AG08396 (cell line): ENCODE results near the gene LRMDA.

Experiments
- DNase-seq: peaks from one replicate; pipeline ENCODE4 v3.0.0; 2012; ENCODE audit warnings: low spot score, mixed read lengths

Gene LRMDA

DNA sequence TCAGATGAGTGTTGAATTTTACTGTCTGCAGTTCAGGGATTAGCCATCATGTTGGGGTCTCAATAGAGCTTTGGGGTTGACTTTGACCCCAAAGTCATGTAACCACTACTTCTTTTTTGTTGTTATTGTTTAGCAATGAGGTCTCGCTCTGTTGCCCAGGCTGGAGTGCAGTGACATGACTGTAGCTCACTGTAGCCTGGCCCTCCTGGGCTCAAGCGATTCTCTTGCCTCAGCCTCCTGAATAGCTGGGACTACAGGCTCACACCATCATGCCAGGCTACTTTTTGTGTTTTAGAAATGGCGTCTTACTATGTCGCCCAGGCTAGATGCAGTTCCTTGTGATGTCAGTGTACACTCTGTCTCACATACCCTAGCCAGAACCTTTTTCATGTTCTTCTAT is 598.4 kb downstream of the LRMDA start:
- DNase-seq: no peak

DNA sequence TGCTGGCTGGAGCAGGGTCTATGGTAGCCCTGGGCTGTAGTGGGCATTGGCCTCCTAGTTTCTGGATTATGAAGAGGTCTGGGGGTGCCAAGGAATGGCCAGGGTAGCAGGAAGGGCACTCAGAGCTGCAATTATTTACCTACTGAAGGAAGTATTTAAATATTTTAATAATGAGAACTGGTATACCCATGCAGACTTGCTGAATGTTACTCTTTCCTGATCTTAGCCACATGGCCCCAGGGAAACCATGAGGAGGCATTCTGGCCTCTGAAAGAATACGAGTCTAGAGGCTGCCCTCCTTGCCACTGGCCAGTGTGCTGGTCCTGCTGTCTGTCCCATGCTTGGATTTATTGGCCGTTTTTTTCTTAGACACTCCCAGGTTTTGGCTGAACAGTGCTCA is 599.7 kb downstream of the LRMDA start:
- DNase-seq: no peak

DNA sequence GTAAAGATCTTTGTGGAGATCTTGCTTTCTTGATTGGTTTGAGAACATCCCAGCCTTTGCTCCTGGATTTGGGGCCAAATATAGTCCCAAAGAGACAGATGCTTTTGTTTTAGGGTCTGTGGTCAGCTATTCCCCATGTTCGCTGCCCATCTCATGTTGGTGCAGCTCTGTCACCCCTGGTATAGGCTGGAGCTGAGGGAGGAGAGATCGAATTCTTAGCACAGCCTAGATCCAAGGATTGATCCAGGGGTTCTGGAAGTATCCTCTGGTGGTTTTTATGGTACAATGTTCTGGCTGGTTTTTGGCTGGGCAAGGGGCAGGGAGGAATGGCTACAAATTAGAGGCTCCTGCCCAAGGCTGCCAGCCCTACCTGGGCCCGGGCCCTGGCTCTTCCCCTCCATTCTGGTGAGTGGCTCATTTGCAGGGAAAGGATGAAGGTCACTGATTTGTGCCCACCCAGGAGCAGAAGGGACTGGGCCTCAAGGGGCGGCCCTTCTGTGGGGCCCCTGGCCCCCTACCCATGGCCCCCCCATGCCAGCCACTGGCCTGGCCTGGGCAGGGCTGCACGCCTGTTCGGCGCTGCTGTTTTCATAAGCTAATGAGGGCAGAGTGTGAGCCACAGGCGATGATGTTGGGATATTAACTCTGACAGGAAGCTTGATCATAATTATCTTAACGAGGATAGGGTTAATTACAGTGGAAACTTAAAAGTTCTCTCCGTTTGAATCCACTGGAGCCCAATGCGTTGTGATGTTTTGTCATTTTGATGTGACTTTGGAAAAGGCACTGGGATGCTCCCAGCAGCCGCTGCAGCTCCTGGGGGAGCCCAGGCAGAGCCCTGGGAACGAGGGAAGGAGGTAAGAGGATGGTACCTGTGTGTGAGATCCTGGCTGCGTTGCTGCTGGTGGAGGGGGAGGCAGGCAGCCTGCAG is 600.6 kb downstream of the LRMDA start:
- DNase-seq: no peak

DNA sequence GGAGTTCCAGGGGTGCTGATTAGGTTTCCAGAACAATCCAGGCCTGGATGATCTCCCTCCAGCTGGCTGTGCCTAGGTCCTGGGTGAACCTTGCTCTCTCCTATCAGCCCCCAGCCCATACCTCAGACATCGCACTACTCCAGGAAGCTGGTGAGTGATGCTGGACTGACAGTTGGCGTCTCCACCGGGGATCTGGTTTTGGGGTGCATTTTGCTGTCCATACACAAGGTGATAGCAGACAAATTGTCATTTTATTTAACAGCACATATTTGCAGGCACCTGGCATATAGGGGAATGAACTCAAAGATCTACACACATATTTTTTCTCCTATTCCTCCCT is 601.2 kb downstream of the LRMDA start:
- no peak for DNase-seq

DNA sequence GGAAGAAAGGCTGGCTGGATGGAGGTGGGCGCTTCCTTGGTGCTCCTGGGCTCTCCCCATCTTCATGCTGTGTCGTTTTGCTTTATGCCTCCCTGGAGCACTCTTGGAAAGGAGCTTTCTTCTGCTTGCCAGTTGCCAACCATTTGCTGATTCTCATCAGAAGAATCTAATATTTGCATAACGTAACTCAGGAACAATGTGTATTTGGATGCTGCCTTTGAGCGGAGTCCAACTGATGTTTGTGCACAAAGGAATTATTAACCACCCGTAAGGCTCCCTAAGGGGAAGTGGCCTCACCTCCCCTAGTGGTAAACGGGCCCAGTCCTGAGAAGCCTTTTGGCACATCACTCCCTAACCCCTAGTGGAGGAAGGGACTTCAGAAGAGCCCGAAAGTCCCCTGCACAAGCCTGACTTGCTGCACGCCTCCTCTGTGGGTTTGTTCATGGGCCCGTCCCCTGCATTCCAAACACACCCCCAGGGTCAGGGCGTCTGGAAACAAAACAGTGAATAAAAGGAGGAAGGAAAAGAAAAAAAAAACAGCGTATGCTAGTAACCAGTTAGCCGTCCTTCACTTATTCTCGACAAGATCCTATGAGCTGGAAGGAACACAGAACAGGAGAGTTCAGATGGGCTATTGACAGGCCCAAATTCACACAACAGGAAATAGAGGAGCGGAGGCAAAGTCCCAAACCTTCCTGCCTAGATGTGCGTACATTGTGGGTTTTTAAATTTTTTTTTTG is 602.2 kb downstream of the LRMDA start:
- peak; percentile 23 for DNase-seq

DNA sequence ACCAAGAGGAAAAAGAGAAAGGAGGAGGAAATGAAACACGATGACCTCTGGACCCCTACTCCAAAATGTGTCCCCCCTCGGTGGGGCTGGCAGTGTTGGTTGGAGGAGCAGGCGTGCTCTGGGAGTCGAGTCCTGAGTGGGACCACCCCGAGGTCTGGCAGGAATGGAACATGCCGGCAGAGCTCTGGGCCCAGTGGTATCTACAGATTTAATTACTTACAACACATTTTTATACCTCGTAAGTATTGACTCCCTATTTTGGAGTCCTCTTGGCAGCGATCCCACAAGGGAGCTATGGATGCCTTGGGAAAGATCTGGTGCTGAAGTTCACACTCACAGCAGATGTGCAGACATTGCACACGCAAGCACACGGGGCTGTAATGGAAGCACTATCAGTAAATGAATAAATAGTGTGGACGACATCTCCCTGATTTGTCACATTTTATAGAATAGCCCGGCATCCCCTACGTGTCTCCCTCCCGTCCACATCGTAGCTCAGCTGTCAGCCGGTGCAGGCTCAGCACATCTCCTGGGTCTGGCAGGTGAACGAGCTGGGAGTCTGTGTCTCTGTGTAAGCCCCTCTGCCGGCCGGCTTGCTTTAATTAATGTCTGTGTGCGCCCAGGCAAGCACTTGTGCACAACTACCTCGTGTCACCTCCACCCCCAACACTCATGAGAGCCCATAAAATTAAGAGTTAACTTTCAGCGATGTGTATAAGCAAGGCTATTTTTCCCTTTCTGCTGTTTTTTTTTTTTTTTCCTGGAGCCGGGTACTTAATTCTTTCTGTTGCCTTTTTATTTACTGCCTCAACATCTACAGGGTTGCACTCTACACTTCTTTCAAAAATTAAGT is 603.2 kb downstream of the LRMDA start:
- DNase-seq: no peak

DNA sequence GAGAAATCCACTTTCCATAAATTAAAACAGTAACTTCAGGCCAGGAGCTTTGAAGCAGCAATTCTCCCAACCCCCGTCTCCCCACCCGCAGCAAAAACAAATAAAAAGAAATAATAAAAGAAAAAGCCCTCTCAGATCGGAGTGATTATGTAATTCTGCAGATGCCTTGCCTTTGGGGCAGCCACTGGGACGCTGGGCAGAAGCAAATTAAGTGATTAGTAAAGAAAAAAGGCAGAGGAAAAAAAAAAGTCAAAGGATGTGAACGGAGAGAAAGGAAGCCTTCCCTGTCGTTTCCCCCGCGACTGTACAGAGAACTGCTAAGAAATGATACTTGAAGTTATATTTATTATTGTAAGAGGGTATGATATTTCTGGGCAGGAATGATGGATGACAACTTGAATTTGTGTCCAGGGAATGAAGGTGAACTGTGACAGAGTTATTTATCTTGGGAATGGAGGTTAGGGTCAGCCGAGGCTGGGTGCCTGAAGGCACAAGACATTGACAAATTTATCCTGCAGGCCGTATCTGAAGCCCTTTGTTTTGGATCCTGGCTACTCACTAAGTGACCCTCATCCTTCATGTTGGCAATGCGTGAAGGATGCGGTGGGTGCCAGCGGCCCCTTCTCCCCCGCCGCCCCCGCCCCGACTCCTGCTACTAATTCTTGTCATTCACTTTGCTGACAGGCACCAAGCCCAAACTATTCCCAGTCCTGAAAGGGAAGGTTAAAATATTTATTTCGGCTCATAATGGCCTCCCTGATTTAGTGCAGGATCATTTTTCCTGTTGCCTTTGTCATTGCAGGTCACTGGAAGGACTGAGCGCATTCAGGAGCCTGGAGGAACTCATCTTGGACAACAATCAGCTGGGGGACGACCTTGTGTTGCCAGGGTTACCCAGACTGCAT is 604.0 kb downstream of the LRMDA start:
- DNase-seq: no peak

DNA sequence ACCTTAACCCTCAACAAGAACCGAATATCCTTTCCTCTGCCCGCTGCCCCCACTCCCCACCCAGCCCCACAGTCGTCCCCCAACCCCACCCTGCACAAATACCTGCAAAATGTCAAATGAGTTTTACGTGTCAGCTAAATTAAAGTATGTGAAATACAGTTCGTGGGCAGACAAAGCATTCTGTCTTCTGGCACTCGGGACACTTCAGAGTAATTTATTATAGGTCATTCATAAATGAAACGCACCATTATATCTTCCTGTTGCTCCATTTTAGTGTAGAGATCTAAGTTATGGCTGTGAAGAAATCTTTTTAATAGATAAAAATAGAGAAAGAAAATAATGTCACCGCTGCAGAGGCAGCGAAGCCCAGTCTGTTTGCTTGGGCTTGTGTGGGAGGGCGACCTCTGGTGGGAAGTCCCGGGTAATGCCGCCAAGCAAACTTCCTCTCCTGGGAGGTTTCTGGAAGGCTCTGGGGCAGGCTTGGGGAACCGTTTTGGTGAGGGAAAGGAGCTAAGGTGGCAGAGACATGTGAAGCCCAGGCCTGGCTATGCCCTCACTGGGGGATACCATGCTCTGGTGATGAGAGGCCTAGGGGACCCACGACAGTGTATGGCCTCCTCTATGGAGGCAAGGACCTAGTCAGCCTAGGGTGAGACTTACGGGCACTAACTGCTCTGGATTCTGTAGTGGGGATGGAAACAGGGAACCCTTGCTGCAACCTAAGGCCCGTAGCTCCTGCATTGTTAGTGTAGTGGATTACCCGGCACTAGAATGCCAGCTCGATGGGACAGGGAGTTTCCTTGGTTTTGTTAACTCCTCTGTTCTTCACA is 604.9 kb downstream of the LRMDA start:
- peak; percentile 87 for DNase-seq

DNA sequence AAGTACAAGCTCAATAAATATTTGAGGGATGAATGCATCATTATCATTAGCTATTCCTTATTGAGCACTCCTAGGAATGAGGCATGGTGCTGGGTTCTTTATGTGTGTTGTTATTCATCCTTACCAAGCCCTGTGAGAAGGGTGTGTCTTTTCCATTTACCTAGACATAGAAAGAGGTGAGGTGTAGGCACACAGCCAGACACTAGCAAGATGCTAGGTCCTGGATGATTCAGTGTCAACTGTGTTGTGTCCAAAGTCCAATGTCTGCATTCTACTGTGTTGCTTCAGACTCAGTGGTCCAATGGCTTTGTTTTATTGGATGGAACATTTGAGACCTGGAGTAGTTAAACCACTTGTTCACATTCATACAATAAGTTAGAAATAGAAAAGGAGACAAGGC is 605.5 kb downstream of the LRMDA start:
- no peak for DNase-seq

DNA sequence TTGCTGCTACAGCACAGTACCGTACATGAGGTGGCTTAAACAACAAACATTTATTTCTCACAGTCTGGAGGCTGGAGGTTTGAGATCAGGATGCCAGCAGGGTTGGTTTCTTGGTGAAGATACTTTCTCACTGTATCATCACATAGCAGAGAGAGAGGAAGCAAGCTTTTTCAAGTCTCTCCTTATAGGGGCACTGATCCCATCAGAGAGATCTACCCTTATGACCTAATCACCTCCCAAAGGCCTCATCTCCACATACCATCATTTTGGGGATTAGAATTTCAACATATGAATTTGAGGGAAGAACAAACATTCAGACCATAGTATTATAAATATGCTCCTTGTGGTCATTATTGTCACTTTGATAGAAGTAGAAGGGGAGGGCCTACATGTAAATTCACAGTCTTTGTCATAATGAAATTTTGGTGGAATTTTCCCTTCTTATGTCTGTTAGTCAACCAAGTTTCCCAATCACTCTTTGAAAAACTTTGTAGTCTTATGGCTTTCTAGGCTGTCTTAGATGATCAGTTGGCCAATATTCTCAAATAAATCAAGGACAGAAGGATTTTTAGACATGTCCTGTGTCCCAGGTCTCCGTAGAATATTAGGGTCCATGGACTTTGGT is 606.2 kb downstream of the LRMDA start:
- no peak for DNase-seq

DNA sequence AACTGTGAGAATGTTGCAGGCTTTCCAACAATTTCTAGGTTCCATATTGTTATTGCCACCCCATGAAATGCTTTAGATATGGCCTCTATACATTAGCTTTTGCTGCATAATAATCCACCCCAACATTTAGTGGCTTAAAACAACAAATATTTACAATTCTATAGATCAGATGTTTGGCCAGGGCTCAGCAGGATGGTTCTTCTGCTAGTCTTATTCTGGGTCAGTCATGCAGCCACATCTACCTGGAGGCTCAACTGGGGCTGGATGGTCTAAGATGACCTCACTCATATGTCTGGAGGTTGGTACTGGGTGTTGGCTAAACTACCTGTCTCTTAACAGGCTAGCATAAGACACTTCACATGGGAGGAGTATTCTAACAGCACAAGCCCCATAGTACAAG is 607.3 kb downstream of the LRMDA start:
- DNase-seq: no peak

DNA sequence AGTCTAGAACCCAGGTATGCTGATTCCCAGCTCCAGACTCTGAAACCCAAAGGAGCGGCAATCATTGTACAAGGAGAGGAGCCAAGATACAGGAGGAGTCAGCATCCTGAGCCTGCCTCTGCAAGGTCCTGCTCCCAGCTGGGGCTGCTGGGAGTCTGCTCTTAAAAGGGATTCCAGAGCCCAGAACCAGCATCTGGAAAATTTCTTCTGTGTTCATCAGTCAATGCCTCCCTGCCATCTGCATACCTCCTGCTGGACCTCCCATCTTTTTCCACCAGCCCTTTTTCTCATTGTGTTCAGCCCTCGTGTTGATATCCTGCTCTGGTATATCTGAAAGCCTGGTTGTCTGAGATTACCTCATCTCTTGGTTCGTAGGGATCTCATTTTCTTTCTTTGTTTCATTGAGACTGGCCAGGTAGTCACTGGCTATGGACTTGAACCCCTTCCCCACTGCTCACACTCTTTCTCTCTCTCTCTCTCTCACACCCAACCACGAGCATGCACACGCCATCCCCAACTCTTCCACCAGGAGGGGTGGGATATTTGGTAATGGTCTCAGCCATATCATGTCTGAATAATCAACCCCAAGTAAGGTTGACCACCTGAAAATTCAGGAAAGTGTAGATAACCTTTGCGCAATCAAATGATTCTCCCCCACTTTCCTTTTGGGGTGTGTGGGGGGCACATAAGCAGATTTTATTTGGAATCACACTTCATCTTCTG is 608.8 kb downstream of the LRMDA start:
- DNase-seq: no peak

DNA sequence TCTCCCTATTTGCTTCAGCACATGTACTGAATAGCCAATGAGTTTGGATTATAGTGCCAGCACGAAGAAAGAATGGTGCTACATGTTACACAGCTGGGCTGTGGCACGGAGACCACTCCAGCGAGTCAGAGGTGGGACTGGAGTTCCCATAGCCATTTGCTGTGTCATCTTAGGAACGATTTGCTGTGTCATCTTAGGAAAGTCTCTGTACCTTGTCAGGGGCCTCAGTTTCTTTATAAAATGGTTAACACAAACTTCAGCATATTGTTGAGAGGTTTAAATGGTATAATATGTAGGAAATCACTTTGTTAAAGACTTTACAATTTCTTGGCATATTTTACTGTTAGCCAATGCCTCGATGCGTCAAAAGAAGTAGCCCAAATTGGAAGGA is 609.4 kb downstream of the LRMDA start:
- DNase-seq: no peak

DNA sequence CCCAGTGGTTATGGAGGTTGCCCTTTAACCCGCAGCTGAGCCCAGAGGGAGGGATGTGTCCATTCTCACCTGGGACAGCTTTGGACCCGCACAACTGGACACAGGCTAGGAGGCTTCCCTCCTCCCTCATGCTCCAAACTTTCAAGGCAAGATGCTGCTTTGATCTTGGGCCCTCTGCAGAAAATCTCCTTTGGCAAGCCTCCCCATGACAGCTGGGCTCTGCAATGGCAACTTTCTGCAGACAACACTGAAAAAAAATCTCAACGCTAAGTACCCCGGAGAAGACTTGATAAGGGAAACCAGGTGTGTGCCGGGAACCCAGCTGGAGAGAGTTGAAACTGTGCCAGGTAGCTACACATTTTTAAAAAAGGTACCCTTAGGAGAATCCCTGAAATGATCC is 610.1 kb downstream of the LRMDA start:
- DNase-seq: no peak

DNA sequence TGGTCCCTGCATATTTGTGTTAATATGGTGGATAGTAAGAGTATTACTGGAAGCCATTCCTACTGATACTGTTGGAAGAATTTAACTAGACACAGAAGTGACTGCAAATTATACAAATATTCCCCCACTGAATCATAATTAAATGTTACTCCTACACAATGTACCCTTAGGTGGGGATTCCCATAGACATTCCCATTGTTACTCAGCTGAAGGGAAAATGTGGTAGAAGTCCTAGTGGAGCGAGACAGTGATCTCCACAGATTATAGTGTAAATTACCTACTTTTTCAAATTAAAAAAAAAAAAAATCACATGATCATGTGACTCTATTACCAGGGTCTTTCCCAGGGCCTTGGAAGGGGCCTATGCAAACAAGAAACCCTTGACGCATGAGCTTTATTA is 611.8 kb downstream of the LRMDA start:
- no peak for DNase-seq

DNA sequence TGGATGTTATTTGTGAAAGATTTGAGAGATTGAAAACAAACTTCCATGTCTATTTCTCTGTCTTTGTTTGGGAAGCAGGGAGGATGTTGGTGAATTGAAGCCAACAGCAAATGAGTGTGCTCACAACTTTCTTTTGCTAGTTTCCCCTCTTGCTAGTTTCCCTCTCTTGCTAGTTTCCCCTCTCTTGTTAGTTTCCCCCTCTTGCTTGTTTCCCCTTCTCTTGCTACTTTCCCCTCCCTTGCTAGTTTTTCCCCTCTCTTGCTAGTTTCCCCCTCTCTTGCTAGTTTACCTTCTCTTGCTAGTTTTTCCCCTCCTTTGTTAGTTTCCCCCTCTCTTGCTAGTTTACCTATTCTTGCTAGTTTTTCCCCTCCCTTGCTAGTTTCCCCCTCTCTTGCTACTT is 613.3 kb downstream of the LRMDA start:
- DNase-seq: no peak

DNA sequence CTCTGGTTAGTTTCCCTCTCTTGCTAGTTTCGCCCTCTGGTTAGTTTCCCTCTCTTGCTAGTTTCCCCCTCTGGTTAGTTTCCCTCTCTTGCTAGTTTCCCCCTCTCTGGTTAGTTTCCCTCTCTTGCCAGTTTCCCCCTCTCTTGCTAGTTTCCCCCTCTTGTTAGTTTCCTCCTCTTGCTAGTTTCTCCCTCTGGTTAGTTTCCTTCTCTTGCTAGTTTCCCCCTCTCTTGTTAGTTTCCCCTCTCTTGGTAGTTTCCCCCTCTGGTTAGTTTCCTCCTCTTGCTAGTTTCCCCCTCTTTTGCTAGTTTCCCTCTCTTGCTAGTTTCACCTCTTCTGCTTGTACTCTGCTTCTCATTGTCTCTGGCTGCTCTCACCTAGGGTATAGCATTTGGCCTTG is 613.8 kb downstream of the LRMDA start:
- no peak for DNase-seq

DNA sequence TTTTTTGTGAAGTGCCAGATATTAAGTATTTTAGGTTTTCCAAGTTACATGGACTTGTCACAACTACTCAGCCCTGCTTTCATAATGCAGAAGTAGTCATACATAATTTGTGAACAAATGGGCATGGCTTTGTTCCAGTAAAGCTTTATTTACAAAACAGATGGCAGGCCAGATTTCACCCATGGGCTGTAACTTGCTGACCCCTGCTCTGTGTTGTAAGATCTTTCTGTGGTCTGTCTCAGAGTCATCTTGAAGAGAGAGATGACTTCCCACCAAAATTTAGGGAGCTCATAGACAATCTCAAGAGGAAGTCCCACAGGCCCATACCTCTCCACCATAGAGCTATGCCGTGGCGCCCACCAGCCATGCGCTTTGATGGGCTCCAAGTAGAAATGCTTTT is 616.1 kb downstream of the LRMDA start:
- no peak for DNase-seq

DNA sequence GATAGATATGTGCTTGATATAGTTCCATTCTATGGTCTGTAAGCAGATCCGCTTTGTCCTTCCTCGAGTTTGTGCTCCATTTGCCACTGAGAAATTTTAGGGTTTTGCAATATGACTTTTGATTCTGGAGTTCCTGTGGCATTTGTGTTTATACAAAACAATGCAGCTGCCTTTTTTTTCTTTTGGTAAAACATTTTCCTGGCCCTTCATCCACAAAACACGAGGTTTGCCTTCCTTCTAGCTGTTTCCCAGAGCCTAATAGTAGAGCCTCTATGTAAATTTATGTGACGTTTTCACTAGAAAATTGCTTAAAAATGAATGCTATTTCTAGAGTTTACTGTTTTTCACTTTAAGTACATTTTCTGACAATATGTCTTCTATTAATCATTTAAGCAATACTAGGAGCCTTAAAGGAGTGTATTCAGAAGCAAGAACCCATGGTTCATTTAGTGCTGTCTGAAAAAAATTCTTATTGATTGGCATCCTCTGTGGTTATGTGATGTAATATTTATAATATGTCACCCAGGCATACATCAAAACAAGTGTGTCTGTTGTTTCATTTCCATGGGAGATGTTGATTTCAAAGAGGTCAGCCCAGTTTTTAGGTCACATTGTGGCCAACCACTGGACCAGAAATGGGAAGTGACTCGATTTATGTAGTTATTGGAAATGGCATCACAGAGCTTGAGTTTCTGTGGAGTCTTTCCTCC is 618.3 kb downstream of the LRMDA start:
- DNase-seq: no peak
